WI38 (cell line): ENCODE results near the gene DNM1L.

Experiments used
- H3K4me3 ChIP-seq: 2 replicates; pipeline ENCODE4 v1.5.1; 2011; ENCODE audit warnings: low read depth, mild to moderate bottlenecking, control low read depth, low read length
- CTCF ChIP-seq: IDR thresholded peaks from 2 replicates; pipeline ENCODE4 v1.5.1; 2012; ENCODE audit warnings: low read depth, mild to moderate bottlenecking, control low read depth, low read length

The DNM1L gene

GRCh38 chr12:32773691-32774090 lies 94.6 kb downstream of the DNM1L start:
- TF ChIP-seq CTCF = no peak
- no peak overlapping the region for H3K4me3 ChIP-seq

- no peak overlapping the region for H3K4me3 ChIP-seq
- no peak for TF ChIP-seq CTCF
Observed at GRCh38 chr12:32776258-32776657, 97.2 kb downstream of the DNM1L start.

DNA sequence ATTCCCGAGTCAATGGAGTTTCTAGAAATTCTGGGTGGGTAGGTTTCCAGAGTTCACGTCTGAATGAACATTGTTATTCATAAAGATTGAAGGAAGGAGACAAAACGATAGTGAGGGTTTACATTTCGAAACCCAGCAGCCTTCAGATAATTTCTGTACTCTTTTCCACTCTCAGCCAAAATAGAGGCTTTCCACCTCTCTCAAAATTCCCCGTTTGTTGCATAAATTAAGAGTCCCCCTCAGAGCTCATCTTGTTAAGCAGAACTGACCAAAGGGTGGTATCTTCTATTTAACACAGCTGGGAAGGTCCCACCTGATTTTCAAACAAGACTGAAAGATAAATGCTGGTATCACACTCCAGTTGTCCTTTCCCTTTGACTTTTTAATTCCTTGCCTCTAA lies 98.1 kb downstream of the DNM1L start:
- TF ChIP-seq CTCF = no peak
- H3K4me3 ChIP-seq = no peak overlapping the region

- H3K4me3 ChIP-seq = no peak overlapping the region
- TF ChIP-seq CTCF = no peak
Observed at GRCh38 chr12:32777691-32778175, 98.6 kb downstream of the DNM1L start.

- H3K4me3 ChIP-seq = no peak overlapping the region
- TF ChIP-seq CTCF = no peak
Observed at GRCh38 chr12:32780071-32780470, 101.0 kb downstream of the DNM1L start.

GRCh38 chr12:32783029-32783428 lies 103.9 kb downstream of the DNM1L start:
- H3K4me3 ChIP-seq = no peak overlapping the region
- TF ChIP-seq CTCF = no peak

DNA sequence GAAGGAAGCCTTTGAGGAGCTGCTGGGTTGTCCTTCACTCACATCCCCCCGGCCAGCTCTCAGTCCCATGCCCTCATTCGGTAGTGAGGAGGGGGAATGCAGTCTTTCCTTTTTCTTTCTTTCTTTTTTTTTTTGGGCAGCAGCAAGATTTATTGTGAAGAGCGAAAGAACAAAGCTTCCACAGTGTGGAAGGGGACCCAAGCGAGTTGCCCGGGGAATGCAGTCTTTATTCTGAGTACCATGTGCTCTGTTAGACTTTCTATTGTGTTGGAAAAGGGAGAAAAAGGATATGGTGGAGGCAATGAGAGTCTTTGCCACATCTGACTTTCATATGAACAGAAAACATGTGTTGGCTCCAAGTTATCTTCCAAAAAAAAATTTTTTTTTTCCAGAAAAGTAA lies 106.5 kb downstream of the DNM1L start:
- no peak for TF ChIP-seq CTCF
- no peak overlapping the region for H3K4me3 ChIP-seq
